ENCODE data around the gene REPS2.
"Not testable (repeated sequence)": the region's sequence is repeated elsewhere in the genome, so short reads cannot be mapped to it uniquely, and the experiment has no call there.

Gene REPS2

GRCh38 chrX:16964976-16965375, 18.5 kb downstream of the REPS2 start:
- DNase-seq (ENCODE audit: low read depth), result not testable (repeated sequence)

DNA sequence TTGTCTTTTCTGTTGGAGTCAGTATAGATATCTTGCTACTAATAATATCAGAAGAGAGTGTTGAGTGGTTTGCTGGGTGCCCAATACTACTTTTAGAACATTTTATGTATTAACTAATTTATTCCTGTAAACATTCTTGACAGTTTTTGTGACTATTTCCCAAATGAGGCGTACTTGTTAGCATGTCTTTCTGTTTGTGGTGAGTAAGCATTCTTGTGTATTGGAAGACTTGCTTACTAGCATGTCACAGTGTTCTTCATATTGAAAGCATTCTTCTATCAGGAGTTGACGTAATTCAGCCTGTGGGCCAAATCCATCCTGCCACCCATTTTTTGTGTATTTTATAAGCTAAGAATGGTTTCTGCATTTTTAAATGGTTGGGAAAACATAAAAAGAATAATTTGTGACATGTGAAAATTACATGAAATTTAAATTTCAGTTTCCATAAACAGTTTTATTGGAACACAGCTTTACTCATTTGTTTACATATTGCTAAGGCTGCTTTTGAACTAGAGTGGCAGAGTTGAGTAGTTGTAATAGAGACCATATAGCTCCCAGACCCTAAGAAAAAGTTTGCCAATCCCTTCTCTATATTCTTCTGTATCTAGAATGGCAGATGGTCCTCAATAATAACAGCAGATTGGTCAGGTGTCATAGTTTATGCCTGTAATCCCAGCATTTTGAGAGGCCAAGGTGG, 20.4 kb downstream of the REPS2 start:
- DNase-seq (ENCODE audit: low read depth), result peak; percentile 4

GRCh38 chrX:16968753-16969152, 22.3 kb downstream of the REPS2 start:
- not testable (repeated sequence) for DNase-seq (ENCODE audit: low read depth)

DNA sequence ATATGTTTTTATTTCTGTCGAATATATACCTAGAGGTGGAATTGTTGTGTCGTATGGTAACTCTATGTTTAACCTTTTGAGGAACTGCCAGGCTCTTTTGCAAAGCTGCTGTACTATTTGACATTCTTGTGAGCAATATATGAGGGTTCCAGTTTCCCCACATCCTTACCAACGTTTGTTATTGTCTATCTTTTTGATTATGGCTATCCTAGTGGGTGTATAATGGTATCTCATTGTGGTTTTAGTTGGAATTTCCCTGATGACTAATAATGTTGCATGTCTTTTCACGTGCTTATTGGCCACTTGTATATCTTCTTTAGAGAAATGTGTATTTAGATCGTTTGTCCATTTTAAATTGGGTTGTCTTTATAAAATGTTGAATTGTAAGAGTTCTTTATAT, 24.5 kb downstream of the REPS2 start:
- no peak for DNase-seq (ENCODE audit: low read depth)

GRCh38 chrX:16971694-16972093, 25.2 kb downstream of the REPS2 start:
- no peak for DNase-seq (ENCODE audit: low read depth)

DNA sequence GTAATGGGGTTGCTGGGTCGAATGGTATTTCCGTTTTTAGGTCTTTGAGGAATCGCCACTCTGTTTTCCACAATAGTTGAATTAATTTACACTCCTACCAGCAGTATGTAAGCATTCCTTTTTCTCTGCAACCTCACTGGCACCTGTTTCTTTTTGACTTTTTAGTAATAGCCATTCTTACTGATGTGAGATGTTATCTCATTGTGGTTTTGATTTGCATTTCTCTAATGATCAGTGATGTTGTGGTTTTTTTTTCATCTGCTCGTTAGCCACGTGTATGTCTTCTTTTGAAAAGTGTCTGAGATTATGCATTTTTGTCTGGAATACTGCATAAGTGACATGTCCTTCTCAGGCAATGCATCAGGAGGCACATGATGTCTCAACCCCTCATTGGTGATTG, 28.8 kb downstream of the REPS2 start:
- DNase-seq (ENCODE audit: low read depth), result no peak

DNA sequence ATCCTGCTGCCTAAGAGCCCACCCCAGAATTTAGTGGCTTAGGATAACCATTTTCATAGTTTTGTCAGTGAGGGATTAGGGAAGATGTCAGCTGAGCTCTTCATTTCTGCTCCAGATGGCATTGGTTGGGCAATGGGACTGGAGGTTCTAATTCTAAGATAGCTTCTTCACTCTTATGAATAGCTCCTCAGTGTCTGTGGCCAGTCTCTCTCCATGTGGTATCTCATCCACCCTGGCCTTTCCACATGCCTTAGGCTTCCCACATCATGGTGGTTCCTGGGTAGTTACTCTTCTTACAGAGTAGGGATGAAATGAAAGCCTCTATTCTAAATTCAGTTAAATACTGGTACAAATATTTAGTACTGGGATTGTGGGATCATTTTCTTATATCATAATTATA, 31.3 kb downstream of the REPS2 start:
- DNase-seq (ENCODE audit: low read depth), result no peak

GRCh38 chrX:16978193-16978984, 31.9 kb downstream of the REPS2 start:
- no peak for DNase-seq (ENCODE audit: low read depth)

DNA sequence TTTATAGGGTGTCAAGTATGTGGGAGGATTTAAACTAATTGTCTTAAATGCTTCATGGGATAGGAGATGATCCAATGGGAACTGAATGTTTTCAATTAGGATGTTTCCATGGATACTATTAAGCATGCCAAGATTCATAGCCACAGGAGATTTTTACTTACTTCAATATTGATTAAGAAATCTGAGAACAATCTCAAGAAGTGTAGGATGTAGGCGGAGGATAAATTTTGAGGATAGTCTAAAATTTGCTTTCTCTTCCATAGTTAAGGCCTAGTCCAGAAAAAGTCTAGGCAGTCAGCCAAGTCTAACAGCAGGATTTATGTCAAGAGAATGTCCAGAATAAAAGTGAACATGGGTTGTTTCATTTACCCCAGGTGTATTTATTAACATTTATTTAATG, 32.8 kb downstream of the REPS2 start:
- no peak for DNase-seq (ENCODE audit: low read depth)

DNA sequence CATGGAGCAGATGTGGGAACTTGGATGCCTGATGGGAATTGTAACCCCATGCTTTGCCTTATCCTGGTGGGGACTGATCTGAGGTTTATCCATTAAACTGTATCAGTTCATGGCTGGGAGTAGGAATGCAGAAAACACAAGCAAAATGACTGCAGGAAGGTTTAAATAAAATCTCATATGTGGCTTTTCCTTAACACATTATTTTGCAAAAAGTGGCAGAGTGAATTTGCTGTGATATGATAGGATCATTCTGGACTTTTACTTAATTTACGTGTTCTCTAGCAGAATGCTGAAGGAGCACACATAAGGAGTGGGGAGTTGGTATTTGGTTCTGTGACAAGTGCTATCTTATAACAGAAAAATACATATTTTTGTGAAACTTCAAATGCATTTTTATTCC, 34.8 kb downstream of the REPS2 start:
- DNase-seq (ENCODE audit: low read depth), result no peak

GRCh38 chrX:16981980-16982379, 35.5 kb downstream of the REPS2 start:
- DNase-seq (ENCODE audit: low read depth), result no peak

GRCh38 chrX:16983051-16983450, 36.6 kb downstream of the REPS2 start:
- DNase-seq (ENCODE audit: low read depth), result no peak

DNA sequence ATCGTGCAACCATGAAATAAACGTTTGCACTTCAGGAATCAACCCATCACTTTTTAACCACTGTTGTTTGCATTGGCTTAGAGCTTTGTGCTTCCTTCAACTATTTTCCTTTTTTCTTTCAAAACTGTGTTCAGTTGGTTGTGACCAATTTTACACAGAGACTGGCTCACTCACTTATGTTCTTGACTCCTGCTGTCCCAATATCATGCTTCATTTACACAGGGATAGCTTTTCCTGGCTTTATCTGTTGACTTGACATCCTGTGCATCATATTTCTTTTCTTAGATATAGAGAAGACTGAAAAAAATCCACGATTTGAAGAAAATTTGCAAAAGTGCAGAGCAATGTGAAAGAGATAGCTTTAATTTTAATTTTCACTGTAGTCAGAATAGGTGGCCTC, 38.8 kb downstream of the REPS2 start:
- no peak for DNase-seq (ENCODE audit: low read depth)

DNA sequence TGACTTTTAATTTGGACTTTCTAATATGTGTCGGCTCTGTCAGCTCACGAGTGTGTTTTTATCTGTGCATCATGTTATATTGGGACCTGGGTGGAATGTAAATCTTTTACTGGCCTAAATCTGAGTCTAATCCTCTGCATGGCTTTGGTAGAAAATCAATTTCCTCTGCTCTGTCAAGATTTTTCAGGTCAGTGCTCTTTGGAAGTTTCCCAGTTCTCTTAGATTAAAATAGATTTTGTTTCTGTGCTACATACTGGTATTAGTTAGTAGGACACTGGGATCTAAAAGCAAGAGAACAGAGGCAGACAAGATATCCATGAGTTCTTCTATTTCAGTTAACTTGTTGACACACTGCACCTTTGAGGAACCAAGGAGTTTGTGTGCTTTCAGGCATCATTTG, 39.7 kb downstream of the REPS2 start:
- no peak for DNase-seq (ENCODE audit: low read depth)

- no peak for DNase-seq (ENCODE audit: low read depth)
Measured at GRCh38 chrX:16989750-16990149, 43.3 kb downstream of the REPS2 start.

GRCh38 chrX:16990839-16991238, 44.4 kb downstream of the REPS2 start:
- no peak for DNase-seq (ENCODE audit: low read depth)

GRCh38 chrX:16992445-16992844, 46.0 kb downstream of the REPS2 start:
- DNase-seq (ENCODE audit: low read depth), result no peak

DNA sequence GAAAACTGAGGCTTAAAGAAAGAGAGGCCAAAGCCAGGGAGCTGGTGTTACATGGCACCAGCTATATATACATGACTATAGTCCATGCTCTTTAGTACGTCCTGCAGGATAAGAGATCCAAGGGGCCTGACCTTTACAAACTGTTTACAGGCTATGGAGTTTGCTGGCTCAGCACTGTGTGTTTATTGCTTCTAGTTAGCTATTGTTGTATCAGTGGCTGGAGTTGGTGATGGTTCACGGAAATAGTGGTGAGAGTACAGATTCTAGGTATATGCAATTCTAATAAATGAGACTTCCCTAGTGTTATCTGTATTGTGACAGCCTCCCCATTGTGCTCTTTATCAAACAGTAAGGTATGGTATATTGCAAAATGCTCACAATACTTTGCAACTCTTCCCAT, 46.5 kb downstream of the REPS2 start:
- no peak for DNase-seq (ENCODE audit: low read depth)

- DNase-seq (ENCODE audit: low read depth), result no peak
Measured at GRCh38 chrX:16993791-16994318, 47.4 kb downstream of the REPS2 start.

DNA sequence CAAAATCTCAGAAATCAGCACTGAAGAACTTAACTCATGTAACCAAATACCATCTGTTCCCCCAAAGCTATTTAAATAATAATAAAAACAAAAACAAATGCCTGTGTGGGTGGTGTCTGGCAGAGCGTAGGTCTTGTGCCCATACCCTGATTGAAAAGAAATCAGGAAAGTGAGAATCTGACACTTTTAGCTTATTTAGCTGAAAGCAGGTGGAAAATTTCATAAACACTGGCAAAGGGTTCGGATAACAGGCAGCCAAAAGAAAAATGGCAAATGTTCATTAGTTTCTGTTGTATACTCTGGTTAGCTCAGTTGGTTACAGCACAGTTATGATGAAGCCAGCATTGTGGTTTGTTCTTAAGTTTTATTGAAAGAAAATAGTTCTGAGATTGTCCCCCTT, 48.3 kb downstream of the REPS2 start:
- DNase-seq (ENCODE audit: low read depth), result no peak

- no peak for DNase-seq (ENCODE audit: low read depth)
Measured at GRCh38 chrX:16997313-16997712, 50.9 kb downstream of the REPS2 start.

GRCh38 chrX:16999275-16999674, 52.8 kb downstream of the REPS2 start:
- no peak for DNase-seq (ENCODE audit: low read depth)

- no peak for DNase-seq (ENCODE audit: low read depth)
Measured at GRCh38 chrX:17000751-17001150, 54.3 kb downstream of the REPS2 start.

Data from fibroblast of gingiva (primary cell).